ENCODE data around the gene GLOD5.
A peak's percentile ranks its signal among the peaks of the same experiment; 100 is the strongest.

DNA sequence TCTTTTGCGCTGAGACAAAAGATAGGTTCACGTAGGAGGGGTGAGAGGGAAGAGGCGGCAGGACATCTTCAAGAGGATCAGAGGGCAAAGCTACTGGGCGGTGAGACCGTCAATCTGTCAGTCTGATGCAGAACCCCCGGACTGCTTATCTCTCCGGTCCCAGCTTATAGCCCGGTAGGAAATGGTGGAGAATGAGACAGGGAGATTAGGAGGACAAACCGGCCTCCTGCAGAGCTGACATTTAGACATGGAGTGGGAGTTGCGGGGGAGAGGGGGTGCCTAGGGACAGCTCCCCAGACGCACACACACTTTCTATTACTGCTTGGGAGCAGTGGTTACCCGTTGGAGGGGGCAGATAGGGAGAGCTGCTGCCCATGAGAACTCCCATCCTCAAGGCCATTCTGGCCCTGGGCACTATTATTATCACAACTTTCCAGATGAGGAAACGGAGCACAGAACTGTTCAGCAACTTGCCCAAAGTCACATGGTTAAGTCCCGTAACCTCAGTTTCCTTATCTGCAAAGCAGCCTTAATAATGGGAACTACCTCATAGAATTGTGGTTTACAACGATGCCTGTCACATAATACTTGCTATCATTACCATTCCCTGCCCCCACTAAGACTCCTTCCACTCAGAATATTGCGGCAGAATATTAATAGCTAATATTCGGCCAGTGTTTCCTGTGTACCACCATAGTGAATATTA, 39.2 kb downstream of the GLOD5 start:
- TF ChIP-seq HEYL (CRISPR knock-in tag; IDR thresholded peaks at IDR 0.05), result no peak
- TF ChIP-seq, protein P1, sequence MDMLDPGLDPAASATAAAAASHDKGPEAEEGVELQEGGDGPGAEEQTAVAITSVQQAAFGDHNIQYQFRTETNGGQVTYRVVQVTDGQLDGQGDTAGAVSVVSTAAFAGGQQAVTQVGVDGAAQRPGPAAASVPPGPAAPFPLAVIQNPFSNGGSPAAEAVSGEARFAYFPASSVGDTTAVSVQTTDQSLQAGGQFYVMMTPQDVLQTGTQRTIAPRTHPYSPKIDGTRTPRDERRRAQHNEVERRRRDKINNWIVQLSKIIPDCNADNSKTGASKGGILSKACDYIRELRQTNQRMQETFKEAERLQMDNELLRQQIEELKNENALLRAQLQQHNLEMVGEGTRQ (IDR thresholded peaks at IDR 0.05), result no peak
- TF ChIP-seq EP300 (IDR thresholded peaks at IDR 0.05), result no peak
- TF ChIP-seq, protein P2, sequence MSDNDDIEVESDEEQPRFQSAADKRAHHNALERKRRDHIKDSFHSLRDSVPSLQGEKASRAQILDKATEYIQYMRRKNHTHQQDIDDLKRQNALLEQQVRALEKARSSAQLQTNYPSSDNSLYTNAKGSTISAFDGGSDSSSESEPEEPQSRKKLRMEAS (IDR thresholded peaks at IDR 0.05), result no peak
- TF ChIP-seq, protein P3, sequence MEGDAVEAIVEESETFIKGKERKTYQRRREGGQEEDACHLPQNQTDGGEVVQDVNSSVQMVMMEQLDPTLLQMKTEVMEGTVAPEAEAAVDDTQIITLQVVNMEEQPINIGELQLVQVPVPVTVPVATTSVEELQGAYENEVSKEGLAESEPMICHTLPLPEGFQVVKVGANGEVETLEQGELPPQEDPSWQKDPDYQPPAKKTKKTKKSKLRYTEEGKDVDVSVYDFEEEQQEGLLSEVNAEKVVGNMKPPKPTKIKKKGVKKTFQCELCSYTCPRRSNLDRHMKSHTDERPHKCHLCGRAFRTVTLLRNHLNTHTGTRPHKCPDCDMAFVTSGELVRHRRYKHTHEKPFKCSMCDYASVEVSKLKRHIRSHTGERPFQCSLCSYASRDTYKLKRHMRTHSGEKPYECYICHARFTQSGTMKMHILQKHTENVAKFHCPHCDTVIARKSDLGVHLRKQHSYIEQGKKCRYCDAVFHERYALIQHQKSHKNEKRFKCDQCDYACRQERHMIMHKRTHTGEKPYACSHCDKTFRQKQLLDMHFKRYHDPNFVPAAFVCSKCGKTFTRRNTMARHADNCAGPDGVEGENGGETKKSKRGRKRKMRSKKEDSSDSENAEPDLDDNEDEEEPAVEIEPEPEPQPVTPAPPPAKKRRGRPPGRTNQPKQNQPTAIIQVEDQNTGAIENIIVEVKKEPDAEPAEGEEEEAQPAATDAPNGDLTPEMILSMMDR (IDR thresholded peaks at IDR 0.05), result no peak
- no peak for TF ChIP-seq ZFP36 (IDR thresholded peaks at IDR 0.05; ENCODE audit: borderline replicate concordance, partially characterized antibody)
- TF ChIP-seq PHF8 (IDR thresholded peaks at IDR 0.05; ENCODE audit: borderline replicate concordance, low read depth), result peak; percentile 27; the same call in 1 of the 2 replicates
- no peak for TF ChIP-seq ESRRA (IDR thresholded peaks at IDR 0.05; ENCODE audit: borderline replicate concordance, low read length)
- TF ChIP-seq POLR2A (IDR thresholded peaks at IDR 0.05; ENCODE audit: low read length), result no peak
